ENCODE data around the gene NBEAL2. TPM values are rescaled to one million over a fixed set of nuclear protein-coding genes. Genes with fewer than 3 reads are reported as not detected.

NBEAL2 gene
- total and polyA plus RNA-seq, 10 of the 15 experiments (the other 5 are each of a cell fraction or from before 2014, with no cell fraction given): 0.07 to 127 (median 29.4) TPM

DNA sequence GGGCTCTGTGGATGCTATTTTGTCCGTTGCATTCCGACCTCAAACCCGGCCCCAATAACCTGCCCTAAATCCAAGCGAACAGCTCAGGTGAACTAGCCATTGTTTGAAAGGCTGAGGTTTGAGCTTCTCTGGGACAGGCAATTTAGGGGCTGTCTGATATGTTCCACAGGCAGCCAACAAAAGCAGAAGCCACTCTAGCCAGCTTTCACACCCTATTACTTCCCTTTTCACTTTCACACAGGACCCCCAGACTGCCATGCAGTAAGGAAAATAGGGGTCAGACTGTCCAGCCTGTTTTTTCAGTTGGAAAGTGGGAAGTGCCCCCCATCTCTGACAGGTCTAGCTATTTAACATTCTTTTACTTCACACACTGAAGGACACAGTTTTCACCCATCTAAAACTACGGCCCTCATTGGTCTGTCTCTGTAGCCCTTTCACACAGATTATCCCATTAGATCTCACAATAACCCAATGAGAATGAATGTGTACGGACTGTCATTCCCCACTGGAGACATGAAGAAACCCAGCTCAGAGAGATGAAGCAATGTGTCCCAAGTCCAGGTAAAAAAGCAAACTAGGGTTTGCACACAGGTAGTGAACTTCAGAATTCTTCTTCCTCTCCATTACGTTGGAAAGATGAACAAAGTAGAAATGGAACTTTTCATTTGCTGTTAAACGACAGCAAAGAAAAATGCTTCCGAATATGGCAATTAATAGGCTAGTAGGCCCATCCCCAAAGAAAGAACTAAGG is 4.9 kb upstream of the NBEAL2 start (continued):
- TF ChIP-seq, protein P1, sequence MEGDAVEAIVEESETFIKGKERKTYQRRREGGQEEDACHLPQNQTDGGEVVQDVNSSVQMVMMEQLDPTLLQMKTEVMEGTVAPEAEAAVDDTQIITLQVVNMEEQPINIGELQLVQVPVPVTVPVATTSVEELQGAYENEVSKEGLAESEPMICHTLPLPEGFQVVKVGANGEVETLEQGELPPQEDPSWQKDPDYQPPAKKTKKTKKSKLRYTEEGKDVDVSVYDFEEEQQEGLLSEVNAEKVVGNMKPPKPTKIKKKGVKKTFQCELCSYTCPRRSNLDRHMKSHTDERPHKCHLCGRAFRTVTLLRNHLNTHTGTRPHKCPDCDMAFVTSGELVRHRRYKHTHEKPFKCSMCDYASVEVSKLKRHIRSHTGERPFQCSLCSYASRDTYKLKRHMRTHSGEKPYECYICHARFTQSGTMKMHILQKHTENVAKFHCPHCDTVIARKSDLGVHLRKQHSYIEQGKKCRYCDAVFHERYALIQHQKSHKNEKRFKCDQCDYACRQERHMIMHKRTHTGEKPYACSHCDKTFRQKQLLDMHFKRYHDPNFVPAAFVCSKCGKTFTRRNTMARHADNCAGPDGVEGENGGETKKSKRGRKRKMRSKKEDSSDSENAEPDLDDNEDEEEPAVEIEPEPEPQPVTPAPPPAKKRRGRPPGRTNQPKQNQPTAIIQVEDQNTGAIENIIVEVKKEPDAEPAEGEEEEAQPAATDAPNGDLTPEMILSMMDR (IDR thresholded peaks at IDR 0.05 in 2 of 3, conservative IDR thresholded peaks at IDR 0.05 in 1 of 3; ENCODE audit: control insufficient read depth in 2 of 3, extremely low read depth in 1 of 3, insufficient read depth in 1 of 3, low read depth in 3 of 3, low read length in 3 of 3): no peak
- TF ChIP-seq MYB (IDR thresholded peaks at IDR 0.05; ENCODE audit: borderline replicate concordance, low read depth, low read length) (no peak), SPI1 (IDR thresholded peaks at IDR 0.05; ENCODE audit: borderline replicate concordance, insufficient read depth, low read depth, low read length) (peak; percentile 78), STAT1 (conservative IDR thresholded peaks at IDR 0.05) (no peak), DPF2 (IDR thresholded peaks at IDR 0.05) (peak; percentile 82), MEF2B (IDR thresholded peaks at IDR 0.05; ENCODE audit: partially characterized antibody, poor library complexity, severe bottlenecking) (peak; percentile 27), NFIC (IDR thresholded peaks at IDR 0.05; ENCODE audit: low read depth, low read length) (no peak), MTA2 (IDR thresholded peaks at IDR 0.05; ENCODE audit: low read depth) (peak; percentile 60; the same call in 1 of the 2 replicates), GATAD2B (conservative IDR thresholded peaks at IDR 0.05; ENCODE audit: low read depth) (peak; percentile 78; the same call in 1 of the 2 replicates), POLR2AphosphoS5 (IDR thresholded peaks at IDR 0.05; ENCODE audit: low read length) (peak; percentile 62; the same call in 1 of the 2 replicates), IKZF2 (IDR thresholded peaks at IDR 0.05) (peak; percentile 81 to 85; a peak in 3 of 4 replicates)
- TF ChIP-seq, protein P2, sequence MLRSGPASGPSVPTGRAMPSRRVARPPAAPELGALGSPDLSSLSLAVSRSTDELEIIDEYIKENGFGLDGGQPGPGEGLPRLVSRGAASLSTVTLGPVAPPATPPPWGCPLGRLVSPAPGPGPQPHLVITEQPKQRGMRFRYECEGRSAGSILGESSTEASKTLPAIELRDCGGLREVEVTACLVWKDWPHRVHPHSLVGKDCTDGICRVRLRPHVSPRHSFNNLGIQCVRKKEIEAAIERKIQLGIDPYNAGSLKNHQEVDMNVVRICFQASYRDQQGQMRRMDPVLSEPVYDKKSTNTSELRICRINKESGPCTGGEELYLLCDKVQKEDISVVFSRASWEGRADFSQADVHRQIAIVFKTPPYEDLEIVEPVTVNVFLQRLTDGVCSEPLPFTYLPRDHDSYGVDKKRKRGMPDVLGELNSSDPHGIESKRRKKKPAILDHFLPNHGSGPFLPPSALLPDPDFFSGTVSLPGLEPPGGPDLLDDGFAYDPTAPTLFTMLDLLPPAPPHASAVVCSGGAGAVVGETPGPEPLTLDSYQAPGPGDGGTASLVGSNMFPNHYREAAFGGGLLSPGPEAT (IDR thresholded peaks at IDR 0.05; ENCODE audit: low read depth): peak; percentile 60; the same call in 1 of the 2 replicates

All from GM12878 (cell line).